Medulla oblongata (tissue), 1 donor: ENCODE measurements around the gene SP100.
"Not testable (repeated sequence)": the region's sequence is repeated elsewhere in the genome, so short reads cannot be mapped to it uniquely, and the experiment has no call there.

ENCODE experiments used
- DNase-seq: peaks from one replicate; pipeline ENCODE4 v3.0.0-alpha.2; 2015; ENCODE audit errors: extremely low spot score

The SP100 gene

GRCh38 chr2:230457793-230458192 is 41.8 kb downstream of the SP100 start:
- DNase-seq, result no peak

- DNase-seq, result no peak
Observed at GRCh38 chr2:230459216-230459615, 43.2 kb downstream of the SP100 start.

GRCh38 chr2:230471074-230471473 is 55.1 kb downstream of the SP100 start:
- DNase-seq, result no peak

GRCh38 chr2:230472621-230473018 is 56.6 kb downstream of the SP100 start:
- no peak for DNase-seq

GRCh38 chr2:230473378-230473777 is 57.4 kb downstream of the SP100 start:
- DNase-seq, result no peak

- no peak for DNase-seq
Observed at GRCh38 chr2:230475143-230475542, 59.1 kb downstream of the SP100 start.

- no peak for DNase-seq
Observed at GRCh38 chr2:230485801-230486341, 69.9 kb downstream of the SP100 start.

GRCh38 chr2:230491219-230491618 is 75.2 kb downstream of the SP100 start:
- not testable (repeated sequence) for DNase-seq

GRCh38 chr2:230492107-230492506 is 76.1 kb downstream of the SP100 start:
- no peak for DNase-seq

GRCh38 chr2:230494980-230495379 is 79.0 kb downstream of the SP100 start:
- no peak for DNase-seq

GRCh38 chr2:230496891-230497290 is 80.9 kb downstream of the SP100 start:
- no peak for DNase-seq

- DNase-seq, result no peak
Observed at GRCh38 chr2:230498506-230499107, 82.6 kb downstream of the SP100 start.

GRCh38 chr2:230502593-230502992 is 86.6 kb downstream of the SP100 start:
- no peak for DNase-seq

GRCh38 chr2:230503798-230504197 is 87.8 kb downstream of the SP100 start:
- DNase-seq, result no peak

GRCh38 chr2:230505162-230505561 is 89.2 kb downstream of the SP100 start:
- DNase-seq, result no peak

GRCh38 chr2:230512955-230513748 is 97.2 kb downstream of the SP100 start:
- no peak for DNase-seq

- no peak for DNase-seq
Observed at GRCh38 chr2:230520061-230520874, 104.3 kb downstream of the SP100 start.

- no peak for DNase-seq
Observed at GRCh38 chr2:230520875-230521155, 104.8 kb downstream of the SP100 start.

- DNase-seq, result no peak
Observed at GRCh38 chr2:230521386-230521785, 105.4 kb downstream of the SP100 start.

GRCh38 chr2:230525682-230526081 is 109.7 kb downstream of the SP100 start:
- DNase-seq, result no peak

GRCh38 chr2:230537531-230537976 is 121.6 kb downstream of the SP100 start:
- DNase-seq, result no peak

GRCh38 chr2:230540332-230540731 is 124.3 kb downstream of the SP100 start:
- DNase-seq, result no peak
